Measurements from ENCODE around the gene FAM210B. TPM values are rescaled to one million over a fixed set of nuclear protein-coding genes. Genes with fewer than 3 reads are reported as not detected.

The FAM210B gene
- total RNA-seq, 4 donors from 2014 or later: 15.3 to 30.7 (median 25.5) TPM

DNA sequence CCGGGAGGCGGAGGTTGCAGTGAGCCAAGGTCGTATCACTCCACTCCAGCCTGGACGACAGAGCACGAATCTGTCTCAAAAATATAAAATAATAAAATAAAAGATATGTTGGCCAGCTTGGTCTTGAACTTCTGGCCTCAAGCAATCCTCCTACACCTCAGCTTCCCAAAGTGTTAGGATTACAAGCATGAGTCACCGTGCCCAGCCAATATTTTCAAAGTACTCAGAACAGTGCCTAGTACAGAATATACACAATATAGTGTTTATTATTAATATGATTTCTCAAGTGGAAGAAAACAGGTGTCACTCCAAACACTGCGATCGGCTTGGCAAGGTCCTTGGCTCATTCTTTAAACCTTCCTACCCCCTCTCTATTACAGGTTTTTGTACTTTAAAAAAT, 3.1 kb downstream of the FAM210B start:
- H3K27ac ChIP-seq: no peak overlapping the region
- DNase-seq: no peak
- 91 to 98% methylated on average over 5 to 8 of the region's 8 CpGs for WGBS, 2 donors (ENCODE audit: low coverage in 1 of 2)
- H3K4me1 ChIP-seq: peaks cover 2 to 28% (median 11%) of the 10 kb centered on the region in 4 donors
- in situ Hi-C loops (cut with MboI; ENCODE audit: low pct_ligation_motif_present in 1 of 4, low pct_unique_long_range_greater_than_20kb in 1 of 4, low sequenced_read_pairs in 3 of 4) (no loop called here), intact Hi-C loops (cut with DNase I; ENCODE audit: low total_unique reads) (no loop called here)
- H3K9me3 ChIP-seq: no peaks in the 10 kb centered on the region
- H3K27me3 ChIP-seq: no peaks in the 10 kb centered on the region
- TF ChIP-seq EP300 (IDR thresholded peaks at IDR 0.05; ENCODE audit: low read depth): no peak
- TF ChIP-seq, protein P1, sequence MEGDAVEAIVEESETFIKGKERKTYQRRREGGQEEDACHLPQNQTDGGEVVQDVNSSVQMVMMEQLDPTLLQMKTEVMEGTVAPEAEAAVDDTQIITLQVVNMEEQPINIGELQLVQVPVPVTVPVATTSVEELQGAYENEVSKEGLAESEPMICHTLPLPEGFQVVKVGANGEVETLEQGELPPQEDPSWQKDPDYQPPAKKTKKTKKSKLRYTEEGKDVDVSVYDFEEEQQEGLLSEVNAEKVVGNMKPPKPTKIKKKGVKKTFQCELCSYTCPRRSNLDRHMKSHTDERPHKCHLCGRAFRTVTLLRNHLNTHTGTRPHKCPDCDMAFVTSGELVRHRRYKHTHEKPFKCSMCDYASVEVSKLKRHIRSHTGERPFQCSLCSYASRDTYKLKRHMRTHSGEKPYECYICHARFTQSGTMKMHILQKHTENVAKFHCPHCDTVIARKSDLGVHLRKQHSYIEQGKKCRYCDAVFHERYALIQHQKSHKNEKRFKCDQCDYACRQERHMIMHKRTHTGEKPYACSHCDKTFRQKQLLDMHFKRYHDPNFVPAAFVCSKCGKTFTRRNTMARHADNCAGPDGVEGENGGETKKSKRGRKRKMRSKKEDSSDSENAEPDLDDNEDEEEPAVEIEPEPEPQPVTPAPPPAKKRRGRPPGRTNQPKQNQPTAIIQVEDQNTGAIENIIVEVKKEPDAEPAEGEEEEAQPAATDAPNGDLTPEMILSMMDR (IDR thresholded peaks at IDR 0.05): no peak
- TF ChIP-seq POLR2AphosphoS5 (IDR thresholded peaks at IDR 0.05): no peak
- no peak for TF ChIP-seq POLR2A (IDR thresholded peaks at IDR 0.05)
- H3K4me3 ChIP-seq: no peak overlapping the region
- peaks cover 0 to 16% (median 4%) of the 10 kb centered on the region in 4 donors for H3K36me3 ChIP-seq

DNA sequence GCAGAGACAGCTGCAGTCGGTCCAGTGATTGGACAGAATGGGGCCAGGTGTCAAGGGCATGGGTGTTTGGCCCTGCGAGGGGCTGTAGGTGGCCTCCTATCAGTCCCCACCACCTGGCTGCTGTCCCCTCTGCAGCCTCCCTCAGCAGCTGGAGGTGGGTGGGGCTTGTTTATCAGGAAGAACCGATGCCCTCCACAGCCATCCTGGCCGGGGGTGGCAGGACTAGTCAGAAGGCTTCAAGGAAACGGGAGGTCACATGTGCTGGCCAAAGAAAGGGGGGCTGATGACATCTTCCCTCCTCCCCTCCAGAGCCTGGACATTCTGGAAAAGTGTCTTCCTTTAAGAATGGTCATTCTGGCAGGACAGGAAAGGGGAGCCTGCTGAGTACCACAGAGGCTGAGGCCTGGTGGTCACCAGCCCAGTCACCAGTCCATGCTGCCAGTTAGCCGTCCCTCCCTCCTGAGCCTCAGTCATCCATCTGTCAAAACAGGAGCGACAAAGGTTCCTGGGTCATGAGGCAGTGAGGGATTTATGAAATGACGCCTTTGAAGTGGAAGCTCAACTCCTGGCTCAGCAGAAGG, 4.1 kb downstream of the FAM210B start:
- no peak for TF ChIP-seq EP300 (IDR thresholded peaks at IDR 0.05; ENCODE audit: low read depth)
- no peak for TF ChIP-seq POLR2A (IDR thresholded peaks at IDR 0.05)
- no peak for TF ChIP-seq POLR2AphosphoS5 (IDR thresholded peaks at IDR 0.05)
- TF ChIP-seq, protein P1 (IDR thresholded peaks at IDR 0.05): no peak
- no peaks in the 10 kb centered on the region for H3K27me3 ChIP-seq
- no peak overlapping the region for H3K4me3 ChIP-seq
- intact Hi-C loops (cut with DNase I; ENCODE audit: low total_unique reads): no loop called here
- DNase-seq: no peak
- peaks cover 2 to 28% (median 11%) of the 10 kb centered on the region in 4 donors for H3K4me1 ChIP-seq
- WGBS, 2 donors (ENCODE audit: low coverage in 1 of 2): 57 to 67% methylated on average over 1 to 8 of the region's 8 CpGs
- H3K36me3 ChIP-seq: peaks cover 0 to 22% (median 7%) of the 10 kb centered on the region in 4 donors
- no peak overlapping the region for H3K27ac ChIP-seq
- H3K9me3 ChIP-seq: no peaks in the 10 kb centered on the region
- in situ Hi-C loops (cut with MboI; ENCODE audit: low pct_ligation_motif_present in 1 of 4, low pct_unique_long_range_greater_than_20kb in 1 of 4, low sequenced_read_pairs in 3 of 4): no loop called here

DNA sequence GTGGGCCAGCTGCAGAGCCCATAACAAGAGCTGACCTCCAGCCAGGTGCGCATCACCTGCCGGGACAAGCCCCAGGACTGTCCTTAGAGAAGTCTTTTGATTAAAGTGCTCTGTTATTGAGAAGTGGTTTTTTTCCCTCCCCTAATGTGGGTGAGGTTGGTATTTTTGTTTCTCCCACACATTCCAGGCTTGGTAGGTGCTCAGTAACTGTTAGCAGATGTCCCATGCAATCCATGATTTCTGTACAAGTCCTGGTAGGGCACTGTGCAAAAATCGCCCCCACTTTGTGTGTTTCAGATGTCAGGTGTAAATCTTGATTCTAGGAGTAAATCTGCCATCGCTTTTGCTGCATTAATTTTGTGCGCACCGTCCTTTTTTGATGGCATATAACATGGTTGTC, 4.7 kb downstream of the FAM210B start:
- intact Hi-C loops (cut with DNase I; ENCODE audit: low total_unique reads) (no loop called here), in situ Hi-C loops (cut with MboI; ENCODE audit: low pct_ligation_motif_present in 1 of 4, low pct_unique_long_range_greater_than_20kb in 1 of 4, low sequenced_read_pairs in 3 of 4) (no loop called here)
- H3K27ac ChIP-seq: no peak overlapping the region
- H3K4me3 ChIP-seq: no peak overlapping the region
- DNase-seq: no peak
- no peaks in the 10 kb centered on the region for H3K27me3 ChIP-seq
- H3K4me1 ChIP-seq: peaks cover 2 to 23% (median 11%) of the 10 kb centered on the region in 4 donors
- no peak for TF ChIP-seq POLR2AphosphoS5 (IDR thresholded peaks at IDR 0.05)
- no peak for TF ChIP-seq POLR2A (IDR thresholded peaks at IDR 0.05)
- TF ChIP-seq, protein P1 (IDR thresholded peaks at IDR 0.05): no peak
- TF ChIP-seq EP300 (IDR thresholded peaks at IDR 0.05; ENCODE audit: low read depth): no peak
- peaks cover 0 to 22% (median 7%) of the 10 kb centered on the region in 4 donors for H3K36me3 ChIP-seq
- WGBS, 2 donors (ENCODE audit: low coverage in 1 of 2): 93 to 94% methylated on average over 3 to 6 of the region's 6 CpGs
- H3K9me3 ChIP-seq: no peaks in the 10 kb centered on the region

DNA sequence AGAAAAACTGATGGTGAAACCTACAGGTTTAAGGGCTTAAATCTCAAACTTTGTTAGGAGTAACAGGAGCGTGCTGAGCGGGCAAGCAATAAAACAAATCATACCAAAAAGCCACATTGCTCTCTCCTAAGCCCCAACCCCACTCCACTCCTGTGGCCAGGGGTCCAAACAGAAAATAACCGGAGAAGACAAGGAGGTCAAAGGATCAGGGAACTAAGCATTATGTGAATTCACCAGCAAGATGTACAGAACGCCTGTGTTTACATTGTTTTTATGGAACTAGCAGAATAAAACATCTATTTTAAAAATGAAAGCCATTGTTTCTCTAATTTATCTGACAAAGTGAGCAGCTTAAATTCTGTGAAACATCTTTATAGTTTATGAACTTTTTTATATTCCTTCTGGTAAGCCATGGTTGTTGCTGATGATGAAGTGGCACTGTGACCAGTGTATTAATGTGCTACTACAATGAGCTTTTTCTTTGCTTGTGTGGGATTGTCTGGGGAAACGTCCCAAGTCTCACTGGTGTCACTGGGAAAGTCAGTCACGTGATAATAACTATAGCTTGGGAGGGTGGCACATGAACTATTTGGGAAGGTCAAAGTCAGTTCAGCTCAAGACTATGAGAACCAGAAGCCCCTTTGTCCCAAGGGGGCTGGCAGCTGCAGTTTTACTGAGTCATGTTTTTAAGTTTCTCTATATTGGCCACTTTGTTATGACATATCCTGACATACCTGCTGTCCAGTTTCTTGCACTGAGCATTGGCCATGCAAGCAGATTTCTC, 9.8 kb downstream of the FAM210B start:
- Histone ChIP-seq H3K4me3 (no peak overlapping the region), H3K27ac (no peak overlapping the region), H3K4me1 (no peaks in the 10 kb centered on the region), H3K36me3 (peaks cover 0 to 22% (median 7%) of the 10 kb centered on the region in 4 donors), H3K27me3 (no peaks in the 10 kb centered on the region), H3K9me3 (no peaks in the 10 kb centered on the region)
- TF ChIP-seq, protein P1 (IDR thresholded peaks at IDR 0.05): no peak
- no peak for TF ChIP-seq POLR2A (IDR thresholded peaks at IDR 0.05)
- 74 to 77% methylated on average over 5 to 6 of the region's 6 CpGs for WGBS, 2 donors (ENCODE audit: low coverage in 1 of 2)
- no peak for DNase-seq
- intact Hi-C loops (cut with DNase I; ENCODE audit: low total_unique reads): no loop called here
- in situ Hi-C loops (cut with MboI; ENCODE audit: low pct_ligation_motif_present in 1 of 4, low pct_unique_long_range_greater_than_20kb in 1 of 4, low sequenced_read_pairs in 3 of 4): no loop called here

All from transverse colon (tissue), 4 donors.